Mesenchymal stem cell (in vitro differentiated cells and primary cell): ENCODE data around the gene CLIC4.

ENCODE experiments used
- DNase-seq: peaks from one replicate; pipeline ENCODE4 v3.0.0-alpha.2; 2013
- H2AFZ ChIP-seq: one replicate; pipeline ENCODE4 v1.6.1; 2013; ENCODE audit warnings: low read depth, mild to moderate bottlenecking, control low read depth, inconsistent platforms, low read length, moderate library complexity
- H2AK5ac ChIP-seq: 2 replicates; pipeline ENCODE4 v1.6.1; 2013; ENCODE audit warnings: low read length, moderate library complexity, mild to moderate bottlenecking, inconsistent platforms; ENCODE audit not compliant: severe bottlenecking
- H2BK120ac ChIP-seq: one replicate; pipeline ENCODE4 v1.6.1; 2013; ENCODE audit warnings: low read depth, mild to moderate bottlenecking, inconsistent platforms, low read length, moderate library complexity
- H2BK12ac ChIP-seq, 2 experiments: one replicate each; pipeline ENCODE4 v1.6.1; 2013; ENCODE audit warnings: inconsistent platforms in 2 of 2, low read length in 2 of 2, mild to moderate bottlenecking in 2 of 2, moderate library complexity in 2 of 2, control low read depth in 1 of 2
- H2BK15ac ChIP-seq: one replicate; pipeline ENCODE4 v1.6.1; 2013; ENCODE audit warnings: mild to moderate bottlenecking, low read depth, inconsistent platforms; ENCODE audit not compliant: poor library complexity, severe bottlenecking
- H2BK5ac ChIP-seq: 2 replicates; pipeline ENCODE4 v1.6.1; 2013; ENCODE audit warnings: low read depth, mild to moderate bottlenecking, low read length, control low read depth, inconsistent platforms; ENCODE audit not compliant: poor library complexity, severe bottlenecking
- H3K14ac ChIP-seq, 2 experiments: one replicate each; pipeline ENCODE4 v1.6.1; 2013; ENCODE audit warnings: inconsistent platforms in 2 of 2, low read length in 2 of 2, control low read depth in 1 of 2, mild to moderate bottlenecking in 1 of 2, moderate library complexity in 1 of 2
- H3K18ac ChIP-seq, 2 experiments: one replicate each; pipeline ENCODE4 v1.6.1; 2013; ENCODE audit warnings: inconsistent platforms in 2 of 2, low read length in 2 of 2, control low read depth in 1 of 2, low read depth in 1 of 2, mild to moderate bottlenecking in 1 of 2
- H3K23ac ChIP-seq, 2 experiments: one replicate each; pipeline ENCODE4 v1.6.1; 2013; ENCODE audit warnings: inconsistent platforms in 2 of 2, low read length in 2 of 2, mild to moderate bottlenecking in 2 of 2, moderate library complexity in 2 of 2, control low read depth in 1 of 2
- H3K27ac ChIP-seq: 2 replicates; pipeline ENCODE4 v1.5.1; 2013; ENCODE audit warnings: mild to moderate bottlenecking, moderate library complexity, low read length, control low read depth, inconsistent platforms; ENCODE audit not compliant: poor library complexity, severe bottlenecking
- H3K27me3 ChIP-seq, 2 experiments: 2 replicates each; pipeline versions ENCODE4 v1.6.1 to v1.7.0; 2013; ENCODE audit warnings: low read length in 2 of 2, mild to moderate bottlenecking in 2 of 2, moderate library complexity in 2 of 2, control low read depth in 1 of 2, inconsistent platforms in 1 of 2; ENCODE audit not compliant: control insufficient read depth in 1 of 2, insufficient read depth in 1 of 2
- H3K36me3 ChIP-seq, 2 experiments: 2 replicates each; pipeline versions ENCODE4 v1.6.1 to v1.7.0; 2013; ENCODE audit warnings: low read length in 2 of 2, control low read depth in 1 of 2, inconsistent platforms in 1 of 2, low read depth in 1 of 2, mild to moderate bottlenecking in 1 of 2; ENCODE audit not compliant: insufficient read depth in 2 of 2, control insufficient read depth in 1 of 2
- H3K4ac ChIP-seq, 2 experiments: one replicate each; pipeline ENCODE4 v1.6.1; 2013; ENCODE audit warnings: inconsistent platforms in 2 of 2, low read length in 2 of 2, mild to moderate bottlenecking in 2 of 2, moderate library complexity in 2 of 2, control low read depth in 1 of 2, low read depth in 1 of 2
- H3K4me1 ChIP-seq: 2 replicates; pipeline ENCODE4 v1.6.1; 2013; ENCODE audit warnings: low read depth, low read length, control low read depth; ENCODE audit not compliant: control insufficient read depth, insufficient read depth
- H3K4me2 ChIP-seq: 2 replicates; pipeline ENCODE4 v1.6.1; 2013; ENCODE audit warnings: low read length, mild to moderate bottlenecking, inconsistent platforms; ENCODE audit not compliant: poor library complexity, severe bottlenecking
- H3K4me3 ChIP-seq, 2 experiments: 2 replicates each; pipeline versions ENCODE4 v1.5.1 to v1.7.0; 2013; ENCODE audit warnings: low read length in 2 of 2, mild to moderate bottlenecking in 2 of 2, control low read depth in 1 of 2, low read depth in 1 of 2; ENCODE audit not compliant: insufficient read depth in 1 of 2
- H3K79me1 ChIP-seq: replicated peaks from 2 replicates; pipeline ENCODE4 v1.6.1; 2013; ENCODE audit warnings: mild to moderate bottlenecking, control low read depth, low read length, inconsistent platforms; ENCODE audit not compliant: poor library complexity, severe bottlenecking
- H3K9ac ChIP-seq: 2 replicates; pipeline ENCODE4 v1.7.0; 2013; ENCODE audit warnings: mild to moderate bottlenecking, low read length, moderate library complexity
- H3K9me3 ChIP-seq: 2 replicates; pipeline ENCODE4 v1.7.0; 2013; ENCODE audit warnings: mild to moderate bottlenecking, low read length; ENCODE audit not compliant: control insufficient read depth
- H4K8ac ChIP-seq: one replicate; pipeline ENCODE4 v1.6.1; 2013; ENCODE audit warnings: inconsistent platforms, mild to moderate bottlenecking, low read length, moderate library complexity
- H4K91ac ChIP-seq: one replicate; pipeline ENCODE4 v1.6.1; 2013; ENCODE audit warnings: mild to moderate bottlenecking, low read length, inconsistent platforms
- WGBS: methylation state at CpG from one replicate; pipeline ENCODE4 v1.1.7; 2013; ENCODE audit warnings: mixed read lengths; 5-methylcytosine and 5-hydroxymethylcytosine counted together

The CLIC4 gene

DNA sequence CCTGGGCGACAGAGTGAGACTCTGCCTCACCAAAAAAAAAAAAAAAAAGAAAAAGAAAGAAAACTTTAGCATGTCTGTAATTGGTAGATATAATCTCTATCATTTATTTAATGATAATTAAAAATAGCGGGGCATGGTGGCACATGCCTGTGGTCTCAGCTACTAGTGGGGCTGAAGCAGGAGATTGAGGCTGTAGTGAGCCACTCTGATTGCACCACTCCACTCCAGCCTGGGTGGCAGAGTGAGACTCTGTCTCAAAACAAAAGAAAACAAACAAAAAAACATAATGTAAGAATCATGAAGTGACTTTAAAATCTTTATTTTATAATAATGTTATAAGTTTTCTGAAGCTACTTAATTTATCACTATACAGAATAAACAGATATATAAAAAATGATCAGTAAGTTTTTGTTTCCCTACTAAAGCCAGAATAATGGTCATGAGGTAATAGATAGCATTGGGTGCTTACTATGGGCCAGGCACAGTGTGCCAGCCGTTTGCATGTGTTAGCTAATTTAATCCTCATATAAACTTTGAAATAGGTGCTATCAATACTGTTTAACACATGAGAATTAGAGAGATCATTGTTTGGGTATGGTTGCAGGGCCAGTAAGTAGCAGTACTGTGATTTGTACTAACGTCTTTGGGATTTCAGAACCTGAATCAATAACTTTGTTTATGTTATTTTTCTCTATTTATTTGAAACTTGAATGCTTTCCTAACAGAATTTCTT lies 23.8 kb downstream of the CLIC4 start:
- Histone ChIP-seq H3K23ac (no peak overlapping the region), H2BK120ac (no peak overlapping the region), H3K9ac (peak overlapping the region; percentile 86), H3K9me3 (no peaks in the 10 kb centered on the region), H3K36me3 (peaks cover 3 to 6% of the 10 kb centered on the region in 2 experiments), H3K27me3 (no peaks in the 10 kb centered on the region), H2BK12ac (no peak overlapping the region), H3K4ac (no peak overlapping the region), H3K79me1 (no peaks in the 10 kb centered on the region), H2BK5ac (peak overlapping the region; percentile 22), H3K14ac (no peak overlapping the region), H4K91ac (no peak overlapping the region), H2AK5ac (no peak overlapping the region), H3K4me2 (no peak overlapping the region), H3K4me3 (no peak overlapping the region), H2AFZ (no peak overlapping the region), H2BK15ac (no peak overlapping the region), H3K18ac (peak overlapping the region in 1 of 2 experiments; percentile 66), H3K4me1 (peaks cover 14% of the 10 kb centered on the region), H4K8ac (no peak overlapping the region), H3K27ac (peak overlapping the region; percentile 65)
- peak; percentile 58 for DNase-seq
- WGBS: 100% methylated on average over 1 of the region's 4 CpGs

DNA sequence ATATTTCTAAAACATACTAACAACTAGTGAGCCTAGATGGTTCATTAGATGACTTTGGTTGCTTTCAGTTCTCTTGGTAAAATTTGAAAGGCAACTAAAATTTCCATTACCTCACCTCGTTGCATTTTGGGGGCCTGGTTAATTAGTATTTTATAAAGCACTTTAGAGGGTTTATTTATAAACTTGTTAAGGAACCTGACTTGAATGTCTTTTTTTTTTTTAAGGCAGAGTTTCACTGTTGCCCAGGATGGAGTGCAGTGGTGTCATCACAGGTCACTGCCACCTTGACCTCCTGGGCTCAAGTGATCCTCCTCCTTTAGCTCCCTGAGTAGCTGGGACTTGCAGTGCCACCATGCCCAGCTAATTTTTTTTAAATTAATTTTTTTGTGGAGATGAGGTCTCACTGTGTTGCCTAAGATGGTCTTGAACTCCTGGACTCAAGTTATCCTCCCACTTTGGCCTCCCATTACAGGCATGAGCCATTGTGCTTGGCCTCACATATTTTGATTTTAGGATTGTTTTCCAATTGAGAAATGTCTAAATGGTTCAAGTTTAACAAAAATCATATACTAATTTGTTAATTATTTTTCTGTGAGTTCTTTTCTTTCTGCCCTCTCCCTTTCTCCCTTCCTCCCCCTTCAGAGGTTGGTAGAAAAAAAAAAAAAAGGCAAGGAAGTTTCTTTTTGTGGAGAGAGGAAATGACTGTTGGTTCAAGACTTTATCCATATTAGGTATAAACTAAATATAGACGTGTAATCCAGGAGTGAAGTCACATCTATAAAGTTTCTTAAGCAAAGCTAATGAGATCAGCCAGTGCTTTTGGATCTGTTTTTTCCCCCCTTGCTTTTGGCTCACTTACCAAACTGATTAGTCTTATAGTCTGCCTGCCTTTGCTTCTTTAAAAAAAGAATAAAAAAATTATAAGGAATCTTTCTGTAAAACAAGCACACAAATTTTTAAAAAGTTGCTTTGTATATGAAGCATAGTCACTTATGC lies 24.7 kb downstream of the CLIC4 start:
- Histone ChIP-seq H2BK5ac (peak overlapping the region; percentile 95), H4K8ac (no peak overlapping the region), H3K79me1 (no peaks in the 10 kb centered on the region), H3K27me3 (no peaks in the 10 kb centered on the region), H3K9me3 (no peaks in the 10 kb centered on the region), H3K4ac (peak overlapping the region in 1 of 2 experiments; percentile 82), H3K27ac (peak overlapping the region; percentile 99), H3K4me3 (no peak overlapping the region), H3K14ac (no peak overlapping the region), H4K91ac (peak overlapping the region; percentile 67), H3K9ac (peak overlapping the region; percentile 86), H2AFZ (no peak overlapping the region), H2BK15ac (peak overlapping the region; percentile 50), H2BK12ac (peak overlapping the region; percentile 92 to 96), H3K18ac (peak overlapping the region; percentile 66 to 85), H3K36me3 (peaks cover 7 to 8% of the 10 kb centered on the region in 2 experiments), H3K23ac (no peak overlapping the region), H2BK120ac (peak overlapping the region; percentile 93), H3K4me2 (peak overlapping the region; percentile 28), H2AK5ac (peak overlapping the region; percentile 99), H3K4me1 (peaks cover 14% of the 10 kb centered on the region)
- WGBS: 83% methylated on average over 1 of the region's 2 CpGs
- peak; percentile 97 for DNase-seq

DNA sequence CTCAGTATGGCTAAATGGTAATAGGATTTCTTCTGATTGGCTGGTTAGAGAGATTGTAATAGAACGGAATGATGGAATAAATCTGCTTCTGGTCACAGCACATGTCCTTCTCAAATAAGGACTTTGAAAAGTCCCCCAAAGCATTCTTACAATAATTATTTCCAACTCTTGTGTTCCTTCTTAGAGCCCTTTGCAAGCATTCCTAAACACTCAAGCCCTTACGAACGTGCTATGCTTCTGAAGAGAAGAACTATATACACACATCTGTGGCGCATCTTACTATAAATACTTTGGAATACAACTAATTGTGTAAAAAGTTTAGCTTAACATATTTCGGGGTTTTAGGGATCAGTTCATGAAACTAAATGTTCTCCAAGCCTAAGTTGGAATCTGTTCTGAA lies 25.6 kb downstream of the CLIC4 start:
- no peak overlapping the region for H3K18ac ChIP-seq
- H2BK15ac ChIP-seq: no peak overlapping the region
- H3K9ac ChIP-seq: peak overlapping the region; percentile 86
- no peak overlapping the region for H3K4me2 ChIP-seq
- peak; percentile 74 for DNase-seq
- H2BK5ac ChIP-seq: no peak overlapping the region
- H3K27ac ChIP-seq: peak overlapping the region; percentile 99
- no peaks in the 10 kb centered on the region for H3K9me3 ChIP-seq
- H3K79me1 ChIP-seq: no peaks in the 10 kb centered on the region
- H2BK120ac ChIP-seq: no peak overlapping the region
- no peak overlapping the region for H2AFZ ChIP-seq
- no peak overlapping the region for H3K23ac ChIP-seq
- no peak overlapping the region for H3K14ac ChIP-seq
- peaks cover 14% of the 10 kb centered on the region for H3K4me1 ChIP-seq
- H4K8ac ChIP-seq: no peak overlapping the region
- WGBS: 58% methylated on average over 2 of the region's 5 CpGs
- H3K27me3 ChIP-seq: no peaks in the 10 kb centered on the region
- H3K4ac ChIP-seq: no peak overlapping the region
- no peak overlapping the region for H3K4me3 ChIP-seq
- H2AK5ac ChIP-seq: no peak overlapping the region
- H3K36me3 ChIP-seq: peaks cover 7 to 8% of the 10 kb centered on the region in 2 experiments
- H4K91ac ChIP-seq: no peak overlapping the region
- no peak overlapping the region for H2BK12ac ChIP-seq

DNA sequence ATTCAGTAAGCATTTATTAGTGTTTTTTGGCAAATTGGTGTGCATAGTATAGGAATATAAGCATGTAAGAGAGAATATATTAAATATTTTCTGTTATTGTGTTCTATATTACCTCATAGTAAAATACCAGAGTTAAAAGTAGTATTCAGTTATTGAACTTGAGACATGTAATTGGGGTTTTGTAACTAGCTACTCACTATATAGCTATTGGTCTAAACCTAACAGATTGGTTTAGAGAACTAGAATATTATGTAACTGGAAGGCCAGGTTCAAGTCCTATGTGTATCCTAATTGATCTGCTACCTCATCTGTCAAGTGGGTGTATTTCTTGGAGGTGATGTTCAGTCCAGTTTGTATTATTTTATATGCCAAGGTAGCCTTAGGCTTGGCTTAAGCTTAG lies 26.3 kb downstream of the CLIC4 start:
- Histone ChIP-seq H3K36me3 (peaks cover 7 to 8% of the 10 kb centered on the region in 2 experiments), H2AK5ac (peak overlapping the region; percentile 31)

More for the DNA sequence above, 26.3 kb downstream of the CLIC4 start:
- Histone ChIP-seq H3K79me1 (no peaks in the 10 kb centered on the region), H3K4me2 (no peak overlapping the region), H3K14ac (no peak overlapping the region), H2BK12ac (no peak overlapping the region), H4K8ac (no peak overlapping the region), H3K4me1 (peaks cover 11% of the 10 kb centered on the region), H3K4me3 (no peak overlapping the region), H2BK5ac (no peak overlapping the region), H2BK15ac (no peak overlapping the region), H3K18ac (no peak overlapping the region), H3K4ac (no peak overlapping the region), H3K27me3 (no peaks in the 10 kb centered on the region), H2BK120ac (no peak overlapping the region), H2AFZ (no peak overlapping the region), H4K91ac (no peak overlapping the region), H3K23ac (no peak overlapping the region), H3K9me3 (no peaks in the 10 kb centered on the region), H3K9ac (peak overlapping the region; percentile 86), H3K27ac (peak overlapping the region; percentile 37)
- DNase-seq: no peak
